ENCODE measurements around the gene ETAA1. TPM values are rescaled to one million over a fixed set of nuclear protein-coding genes. Genes with fewer than 3 reads are reported as not detected.

ETAA1 gene
- total RNA-seq, 1 experiment from 2014 or later = 18.8 TPM

GRCh38 chr2:67453310-67453709 is 56.2 kb downstream of the ETAA1 start:
- DNase-seq = no peak
- Histone ChIP-seq H3K4me1 (ENCODE audit: insufficient read depth, low read length) (no peaks in the 10 kb centered on the region), H3K79me2 (ENCODE audit: insufficient read depth, low read length) (no peaks in the 10 kb centered on the region), H3K56ac (ENCODE audit: insufficient read length, low read depth, low read length) (no peak overlapping the region), H2BK15ac (ENCODE audit: low read depth, low read length) (no peak overlapping the region), H3K18ac (ENCODE audit: insufficient read length, low read depth, low read length) (no peak overlapping the region), H3K4ac (ENCODE audit: low read depth, low read length) (no peak overlapping the region), H4K20me1 (ENCODE audit: control insufficient read depth, insufficient read depth, insufficient read length) (no peaks in the 10 kb centered on the region), H2BK120ac (ENCODE audit: low read depth, low read length, poor library complexity, severe bottlenecking) (no peak overlapping the region), H3K27me3 (ENCODE audit: insufficient read depth, low read length) (no peaks in the 10 kb centered on the region), H4K5ac (ENCODE audit: insufficient read length, low read depth, low read length) (no peak overlapping the region), H3K23ac (ENCODE audit: insufficient read length, low read depth, low read length) (no peak overlapping the region), H4K8ac (replicated peaks; ENCODE audit: insufficient read length, low read depth, low read length) (no peak overlapping the region), H2BK5ac (ENCODE audit: insufficient read length, low read length) (no peak overlapping the region), H3T11ph (ENCODE audit: low read length) (no peak overlapping the region), H3K23me2 (ENCODE audit: insufficient read length, low read depth, low read length, poor library complexity, severe bottlenecking) (no peaks in the 10 kb centered on the region), H2AK5ac (ENCODE audit: insufficient read length, low read length) (no peak overlapping the region), H2BK12ac (ENCODE audit: insufficient read length, low read depth, low read length) (no peak overlapping the region), H3K27ac (ENCODE audit: insufficient read length, low read depth, low read length) (no peak overlapping the region), H3K9me3 (ENCODE audit: control insufficient read depth, low read depth, low read length) (no peaks in the 10 kb centered on the region), H2BK20ac (ENCODE audit: low read depth, low read length, poor library complexity, severe bottlenecking) (no peak overlapping the region), H2AFZ (ENCODE audit: low read length) (no peak overlapping the region), H3K4me2 (ENCODE audit: insufficient read depth, insufficient read length, low read length) (no peak overlapping the region), H3K9ac (ENCODE audit: extremely low read depth, insufficient read length, low read length) (no peak overlapping the region), H3K14ac (ENCODE audit: insufficient read depth, low read length) (no peak overlapping the region), H3K79me1 (ENCODE audit: insufficient read depth, low read depth, low read length, poor library complexity, severe bottlenecking) (no peaks in the 10 kb centered on the region), H4K91ac (ENCODE audit: insufficient read length, low read depth, low read length) (no peak overlapping the region)
- Mint-ChIP-seq H3K9me3 (no peaks in the 10 kb centered on the region), H3K4me1 (peaks cover 10 to 13% of the 10 kb centered on the region in 2 experiments), H3K4me3 (no peak overlapping the region), H3K36me3 (ENCODE audit: insufficient read depth in 1 of 3, low read depth in 3 of 3) (no peaks in the 10 kb centered on the region), H3K27me3 (ENCODE audit: low read depth) (no peaks in the 10 kb centered on the region), H3K27ac (no peak overlapping the region)
- no peak for TF ChIP-seq CTCF (conservative IDR thresholded peaks at IDR 0.05)
- no CpG with 5 or more reads among the region's 1 CpG for WGBS (ENCODE audit: extremely low coverage, insufficient read length, low lambda C conversion rate)
